ENCODE data around the gene FRRS1L. TPM values are rescaled to one million over a fixed set of nuclear protein-coding genes. Genes with fewer than 3 reads are reported as not detected.

FRRS1L gene
- total and polyA plus RNA-seq, 2 donors (not counting 1 experiment from before 2014, with no cell fraction given): not detected

- Mint-ChIP-seq H3K4me1 (peaks cover 34% of the 10 kb centered on the region), H3K4me3 (no peak overlapping the region), H3K9me3 (ENCODE audit: insufficient read depth) (no peaks in the 10 kb centered on the region), H3K27ac (no peak overlapping the region), H3K27me3 (no peaks in the 10 kb centered on the region)
- Histone ChIP-seq H3K27ac (ENCODE audit: low read length in 2 of 2) (no peak overlapping the region), H2AFZ (ENCODE audit: insufficient read depth, low read depth, low read length, poor library complexity, severe bottlenecking) (no peak overlapping the region), H3K27me3 (replicated peaks in 1 of 4; ENCODE audit: control extremely low read depth in 1 of 4, control insufficient read depth in 3 of 4, insufficient read depth in 4 of 4, low read length in 3 of 4) (no peaks in the 10 kb centered on the region), H3K9ac (ENCODE audit: low read length) (no peak overlapping the region), H3K79me2 (ENCODE audit: control insufficient read depth, insufficient read depth, low read length) (peaks cover 56% of the 10 kb centered on the region), H3K36me3 (replicated peaks in 1 of 2; ENCODE audit: control extremely low read depth in 1 of 2, control insufficient read depth in 1 of 2, extremely low read depth in 1 of 2, insufficient read depth in 2 of 2, low read length in 1 of 2) (peaks cover 0 to 37% of the 10 kb centered on the region in 2 experiments), H4K20me1 (ENCODE audit: control insufficient read depth, insufficient read depth, low read length, poor library complexity, severe bottlenecking) (peaks cover 54% of the 10 kb centered on the region), H3K4me1 (ENCODE audit: control insufficient read depth in 2 of 2, insufficient read depth in 2 of 2, low read length in 2 of 2) (peaks cover 3 to 9% of the 10 kb centered on the region in 2 donors), H3K9me3 (ENCODE audit: control extremely low read depth in 1 of 3, control insufficient read depth in 2 of 3, insufficient read depth in 1 of 3, low read length in 2 of 3) (no peaks in the 10 kb centered on the region), H3K4me3 (ENCODE audit: control extremely low read depth in 1 of 5, extremely low read depth in 1 of 5, insufficient read depth in 1 of 5, low read depth in 2 of 5, low read length in 4 of 5) (no peak overlapping the region), H3K4me2 (replicated peaks; ENCODE audit: low read depth, low read length, poor library complexity, severe bottlenecking) (no peak overlapping the region)
- intact Hi-C loops (cut with micrococcal nuclease): no loop called here
- POLR2A ChIA-PET: no interaction called here
- CTCF ChIA-PET: no interaction called here
- WGBS (ENCODE audit: insufficient coverage): 100% methylated on average over 1 of the region's 4 CpGs
- no peak for ATAC-seq (ENCODE audit: low read depth)
- no peak for DNase-seq
- no peak for TF ChIP-seq CTCF (IDR thresholded peaks at IDR 0.05)
- TF ChIP-seq EZH2 (IDR thresholded peaks at IDR 0.05; ENCODE audit: borderline replicate concordance, insufficient read depth, low read depth, low read length, poor library complexity, severe bottlenecking): no peak
These were observed 68.7 kb downstream of the FRRS1L start for GRCh38 chr9:109098171-109098959.

GRCh38 chr9:109097146-109097545, 69.9 kb downstream of the FRRS1L start:
- H3K36me3 ChIP-seq (replicated peaks in 1 of 2; ENCODE audit: control extremely low read depth in 1 of 2, control insufficient read depth in 1 of 2, extremely low read depth in 1 of 2, insufficient read depth in 2 of 2, low read length in 1 of 2): peaks cover 0 to 44% of the 10 kb centered on the region in 2 experiments
- no peak overlapping the region for H2AFZ ChIP-seq (ENCODE audit: insufficient read depth, low read depth, low read length, poor library complexity, severe bottlenecking)
- peaks cover 46% of the 10 kb centered on the region for H4K20me1 ChIP-seq (ENCODE audit: control insufficient read depth, insufficient read depth, low read length, poor library complexity, severe bottlenecking)
- H3K27ac ChIP-seq (ENCODE audit: low read length in 2 of 2): no peak overlapping the region
- no peaks in the 10 kb centered on the region for H3K27me3 Mint-ChIP-seq
- DNase-seq: no peak
- no peaks in the 10 kb centered on the region for H3K27me3 ChIP-seq (replicated peaks in 1 of 4; ENCODE audit: control extremely low read depth in 1 of 4, control insufficient read depth in 3 of 4, insufficient read depth in 4 of 4, low read length in 3 of 4)
- TF ChIP-seq EZH2 (IDR thresholded peaks at IDR 0.05; ENCODE audit: borderline replicate concordance, insufficient read depth, low read depth, low read length, poor library complexity, severe bottlenecking) (no peak), CTCF (IDR thresholded peaks at IDR 0.05) (no peak)
- POLR2A ChIA-PET: no interaction called here
- no peak overlapping the region for H3K9ac ChIP-seq (ENCODE audit: low read length)
- H3K9me3 ChIP-seq (ENCODE audit: control extremely low read depth in 1 of 3, control insufficient read depth in 2 of 3, insufficient read depth in 1 of 3, low read length in 2 of 3): no peaks in the 10 kb centered on the region
- H3K4me2 ChIP-seq (replicated peaks; ENCODE audit: low read depth, low read length, poor library complexity, severe bottlenecking): no peak overlapping the region
- peaks cover 3 to 6% of the 10 kb centered on the region in 2 donors for H3K4me1 ChIP-seq (ENCODE audit: control insufficient read depth in 2 of 2, insufficient read depth in 2 of 2, low read length in 2 of 2)
- no peaks in the 10 kb centered on the region for H3K9me3 Mint-ChIP-seq (ENCODE audit: insufficient read depth)
- no peak overlapping the region for H3K4me3 Mint-ChIP-seq
- no peak for ATAC-seq (ENCODE audit: low read depth)
- H3K4me3 ChIP-seq (ENCODE audit: control extremely low read depth in 1 of 5, extremely low read depth in 1 of 5, insufficient read depth in 1 of 5, low read depth in 2 of 5, low read length in 4 of 5): no peak overlapping the region
- peaks cover 45% of the 10 kb centered on the region for H3K79me2 ChIP-seq (ENCODE audit: control insufficient read depth, insufficient read depth, low read length)
- CTCF ChIA-PET: interaction anchor here (0.6 to 1.2 kb wide), 2 partner anchors 9 to 1781 kb away, joined by 3 read pairs; no protein-coding TSS in a partner anchor
- H3K4me1 Mint-ChIP-seq: peaks cover 26% of the 10 kb centered on the region
- intact Hi-C loops (cut with micrococcal nuclease): no loop called here
- no peak overlapping the region for H3K27ac Mint-ChIP-seq
- WGBS (ENCODE audit: insufficient coverage): 86% methylated on average over 2 of the region's 4 CpGs

All from B cell (primary cell).